Fibroblast of lung (primary cell): ENCODE data around the gene BLTP1. TPM values are rescaled to one million over a fixed set of nuclear protein-coding genes. Genes with fewer than 3 reads are reported as not detected.

Source experiments
- DNase-seq, 2 donors: peaks; one replicate each; pipeline versions ENCODE4 v3.0.0 to v3.0.0-alpha.2; 2010; ENCODE audit warnings: low read depth in 2 of 2
- H2AFZ ChIP-seq: 2 replicates; pipeline ENCODE4 v1.5.1; 2012; ENCODE audit warnings: low read length, control low read depth, inconsistent platforms
- H3K27ac ChIP-seq: 2 replicates; pipeline ENCODE4 v1.5.1; 2011; ENCODE audit warnings: low read length, control low read depth; ENCODE audit not compliant: insufficient read depth
- H3K27me3 ChIP-seq: 2 replicates; pipeline ENCODE4 v1.5.1; 2011; ENCODE audit warnings: mild to moderate bottlenecking, low read length; ENCODE audit not compliant: control insufficient read depth, insufficient read depth
- H3K36me3 ChIP-seq: 2 replicates; pipeline ENCODE4 v1.5.1; 2011; ENCODE audit warnings: low read length; ENCODE audit not compliant: control insufficient read depth, insufficient read depth
- H3K4me1 ChIP-seq: 2 replicates; pipeline ENCODE4 v1.5.1; 2011; ENCODE audit warnings: low read length; ENCODE audit not compliant: control insufficient read depth, insufficient read depth; ENCODE audit errors: extremely low read depth
- H3K4me2 ChIP-seq: 2 replicates; pipeline ENCODE4 v1.5.1; 2011; ENCODE audit warnings: low read length, control low read depth; ENCODE audit not compliant: insufficient read depth; ENCODE audit errors: extremely low read depth
- H3K4me3 ChIP-seq, 4 experiments: fragments of 200-600 bp in 1 of 4; sonication (generic) in 1 of 4; replicated peaks in 1 of 4; 2 replicates each; pipeline ENCODE4 v1.5.1; 2011 to 2016; ENCODE audit warnings: low read length in 4 of 4, low read depth in 3 of 4, mild to moderate bottlenecking in 3 of 4, control low read depth in 2 of 4, inconsistent platforms in 1 of 4, mixed read lengths in 1 of 4; ENCODE audit not compliant: insufficient read depth in 1 of 4; ENCODE audit errors: control extremely low read depth in 1 of 4
- H3K79me2 ChIP-seq: 2 replicates; pipeline ENCODE4 v1.5.1; 2012; ENCODE audit warnings: mild to moderate bottlenecking, low read length, inconsistent platforms; ENCODE audit not compliant: control insufficient read depth, insufficient read depth
- H3K9ac ChIP-seq: 2 replicates; pipeline ENCODE4 v1.5.1; 2011; ENCODE audit warnings: mild to moderate bottlenecking, low read length, control low read depth; ENCODE audit not compliant: insufficient read depth
- H3K9me3 ChIP-seq: 2 replicates; pipeline ENCODE4 v1.5.1; 2012; ENCODE audit warnings: low read depth, low read length; ENCODE audit not compliant: control insufficient read depth, insufficient read depth
- H4K20me1 ChIP-seq: 2 replicates; pipeline ENCODE4 v1.5.1; 2011; ENCODE audit warnings: low read length; ENCODE audit not compliant: control insufficient read depth, insufficient read depth; ENCODE audit errors: extremely low read depth
- CTCF ChIP-seq, 2 donors: IDR thresholded peaks in 1 of 2; conservative IDR thresholded peaks in 1 of 2; 1 replicate in 1 of 2; 2 replicates in 1 of 2; pipeline ENCODE4 v1.5.1; 2011 to 2012; ENCODE audit warnings: low read length in 2 of 2, control low read depth in 1 of 2, inconsistent platforms in 1 of 2, low read depth in 1 of 2, mild to moderate bottlenecking in 1 of 2
- EZH2 ChIP-seq: IDR thresholded peaks from 2 replicates; pipeline ENCODE4 v1.5.1; 2012; ENCODE audit warnings: low read length, control low read depth, mild to moderate bottlenecking; ENCODE audit errors: missing control alignments
- polyA plus RNA-seq, 2 donors: library from polyadenylated mRNA; depleted of rRNA in 1 of 2; stranded (reverse) in 1 of 2; unstranded in 1 of 2; fragments of >200 nt; gene quantifications; 2 replicates each; pipeline ENCODE4 v1.2.1, GENCODE V29; 2011 to 2012; ENCODE audit warnings: missing spikeins in 1 of 2
- total RNA-seq: library from RNA; depleted of rRNA; stranded (reverse); fragments of >200 nt; gene quantifications from 2 replicates; pipeline ENCODE4 v1.2.1, GENCODE V29; 2014

Gene BLTP1
- total and polyA plus RNA-seq, 2 donors (not counting 1 experiment from before 2014, with no cell fraction given), result 52.5 to 130 TPM

- Histone ChIP-seq H4K20me1 (no peaks in the 10 kb centered on the region), H3K27me3 (no peaks in the 10 kb centered on the region), H2AFZ (no peak overlapping the region), H3K4me3 (no peak overlapping the region), H3K9me3 (no peaks in the 10 kb centered on the region), H3K36me3 (no peaks in the 10 kb centered on the region), H3K4me1 (no peaks in the 10 kb centered on the region), H3K4me2 (no peak overlapping the region), H3K27ac (no peak overlapping the region), H3K79me2 (no peaks in the 10 kb centered on the region), H3K9ac (no peak overlapping the region)
- TF ChIP-seq EZH2, result no peak
- TF ChIP-seq CTCF (conservative IDR thresholded peaks at IDR 0.05 in 1 of 2, IDR thresholded peaks at IDR 0.05 in 1 of 2; ENCODE audit: low read depth in 1 of 2, low read length in 2 of 2), result no peak
- no peak for DNase-seq
These were observed 33.9 kb upstream of the BLTP1 start for GRCh38 chr4:122118243-122118642.

- Histone ChIP-seq H3K4me2 (no peak overlapping the region), H3K4me3 (no peak overlapping the region), H3K27ac (no peak overlapping the region), H3K36me3 (no peaks in the 10 kb centered on the region), H3K27me3 (no peaks in the 10 kb centered on the region), H4K20me1 (no peaks in the 10 kb centered on the region), H3K4me1 (no peaks in the 10 kb centered on the region), H3K9me3 (no peaks in the 10 kb centered on the region), H3K9ac (no peak overlapping the region), H3K79me2 (no peaks in the 10 kb centered on the region), H2AFZ (no peak overlapping the region)
- no peak for TF ChIP-seq CTCF (conservative IDR thresholded peaks at IDR 0.05 in 1 of 2, IDR thresholded peaks at IDR 0.05 in 1 of 2; ENCODE audit: low read depth in 1 of 2, low read length in 2 of 2)
- TF ChIP-seq EZH2, result no peak
- DNase-seq, result no peak
These were observed 32.4 kb upstream of the BLTP1 start for GRCh38 chr4:122119739-122120138.

GRCh38 chr4:122121593-122121992, 30.5 kb upstream of the BLTP1 start:
- Histone ChIP-seq H3K27me3 (no peaks in the 10 kb centered on the region), H2AFZ (no peak overlapping the region), H3K9ac (no peak overlapping the region), H4K20me1 (no peaks in the 10 kb centered on the region), H3K4me3 (no peak overlapping the region), H3K36me3 (no peaks in the 10 kb centered on the region), H3K79me2 (no peaks in the 10 kb centered on the region), H3K9me3 (no peaks in the 10 kb centered on the region), H3K4me1 (no peaks in the 10 kb centered on the region), H3K4me2 (no peak overlapping the region), H3K27ac (no peak overlapping the region)
- no peak for TF ChIP-seq EZH2
- TF ChIP-seq CTCF (conservative IDR thresholded peaks at IDR 0.05 in 1 of 2, IDR thresholded peaks at IDR 0.05 in 1 of 2; ENCODE audit: low read depth in 1 of 2, low read length in 2 of 2), result no peak
- no peak for DNase-seq
